HEK293 (cell line): ENCODE measurements around the gene ATRNL1.
A peak's percentile ranks its signal among the peaks of the same experiment; 100 is the strongest.
"Not testable (repeated sequence)": the region's sequence is repeated elsewhere in the genome, so short reads cannot be mapped to it uniquely, and the experiment has no call there.

Source experiments
- CTCF ChIA-PET: fragments of 350-600 bp; formaldehyde crosslinking; extraction: SDS; loops from one replicate; lab custom pipeline; 2021; ENCODE audit warnings: antibody characterized with exemption; lab: Yijun Ruan, JAX
- POLR2A ChIA-PET: fragments of 300-600 bp; formaldehyde crosslinking; extraction: SDS; loops from one replicate; lab custom pipeline; 2020; ENCODE audit warnings: antibody characterized with exemption, inconsistent platforms; lab: Yijun Ruan, JAX
- H3K27ac ChIP-seq: fragments of 200-500 bp; sonication (Bioruptor generic); 2 replicates; pipeline ENCODE4 v1.5.1; 2014; ENCODE audit warnings: low read depth, low read length, control low read depth, inconsistent platforms; ENCODE audit errors: extremely low read depth
- H3K36me3 ChIP-seq, 2 experiments: fragments of 200-500 bp in 1 of 2; sonication (Bioruptor generic) in 1 of 2; 1 replicate in 1 of 2; 2 replicates in 1 of 2; pipeline ENCODE4 v1.5.1; 2014 to 2017; ENCODE audit warnings: inconsistent platforms in 2 of 2, low read length in 2 of 2; ENCODE audit not compliant: control insufficient read depth in 2 of 2, insufficient read depth in 1 of 2
- H3K4me1 ChIP-seq: fragments of 200-500 bp; sonication (Bioruptor generic); 2 replicates; pipeline ENCODE4 v1.5.1; 2014; ENCODE audit warnings: mild to moderate bottlenecking, low read length, inconsistent platforms; ENCODE audit not compliant: control insufficient read depth, insufficient read depth
- H3K4me3 ChIP-seq: 2 replicates; pipeline ENCODE4 v1.5.1; 2011; ENCODE audit warnings: low read depth, mild to moderate bottlenecking, control low read depth, low read length, moderate library complexity
- H3K9me3 ChIP-seq: fragments of 200-500 bp; sonication (Bioruptor generic); 2 replicates; pipeline ENCODE4 v1.5.1; 2014; ENCODE audit warnings: low read depth, low read length, inconsistent platforms; ENCODE audit not compliant: control insufficient read depth, insufficient read depth
- PRDM6 ChIP-seq: fragments of 450-650 bp; formaldehyde crosslinking; IDR thresholded peaks from 2 replicates; pipeline ENCODE4 v1.5.1; 2017; ENCODE audit warnings: missing biosample characterization, missing genetic modification characterization
- ZEB2 ChIP-seq: fragments of 450-650 bp; formaldehyde crosslinking; IDR thresholded peaks from 2 replicates; pipeline ENCODE4 v1.5.1; 2016; ENCODE audit warnings: missing biosample characterization, missing genetic modification characterization
- ZNF146 ChIP-seq: fragments of 450-650 bp; formaldehyde crosslinking; IDR thresholded peaks from 2 replicates; pipeline ENCODE4 v1.5.1; 2016; ENCODE audit warnings: missing biosample characterization, missing genetic modification characterization
- ZNF174 ChIP-seq: fragments of 450-650 bp; formaldehyde crosslinking; IDR thresholded peaks from 2 replicates; pipeline ENCODE4 v1.5.0; 2017; ENCODE audit warnings: missing biosample characterization, mild to moderate bottlenecking, missing genetic modification characterization
- ZNF280D ChIP-seq: fragments of 450-650 bp; formaldehyde crosslinking; IDR thresholded peaks from 2 replicates; pipeline ENCODE4 v1.5.1; 2016; ENCODE audit warnings: missing biosample characterization, missing genetic modification characterization
- ZNF311 ChIP-seq: fragments of 450-650 bp; formaldehyde crosslinking; IDR thresholded peaks from 2 replicates; pipeline ENCODE4 v1.5.1; 2017; ENCODE audit warnings: missing biosample characterization, missing genetic modification characterization, borderline replicate concordance
- ZNF558 ChIP-seq: fragments of 450-650 bp; formaldehyde crosslinking; IDR thresholded peaks from 2 replicates; pipeline ENCODE4 v1.5.1; 2016; ENCODE audit warnings: missing biosample characterization, missing genetic modification characterization
- ZNF677 ChIP-seq: fragments of 450-650 bp; IDR thresholded peaks from 2 replicates; pipeline ENCODE4 v1.5.0; 2018; ENCODE audit warnings: missing biosample characterization, mild to moderate bottlenecking, missing genetic modification characterization, moderate library complexity
- ZNF747 ChIP-seq: fragments of 450-650 bp; formaldehyde crosslinking; IDR thresholded peaks from 2 replicates; pipeline ENCODE4 v1.5.1; 2016; ENCODE audit warnings: missing biosample characterization, missing genetic modification characterization
- ZSCAN23 ChIP-seq: fragments of 450-650 bp; formaldehyde crosslinking; IDR thresholded peaks from 2 replicates; pipeline ENCODE4 v1.5.1; 2016; ENCODE audit warnings: missing biosample characterization, missing genetic modification characterization
- ZXDB ChIP-seq: fragments of 450-650 bp; formaldehyde crosslinking; IDR thresholded peaks from 2 replicates; pipeline ENCODE4 v1.5.1; 2016; ENCODE audit warnings: missing biosample characterization, missing genetic modification characterization
- TF ChIP-seq, protein P1 (sequence below): fragments of 450-650 bp; formaldehyde crosslinking; IDR thresholded peaks from 2 replicates; pipeline ENCODE4 v1.5.1; 2016; ENCODE audit warnings: missing biosample characterization, missing genetic modification characterization
- TF ChIP-seq, protein P2 (sequence below): fragments of 450-650 bp; formaldehyde crosslinking; IDR thresholded peaks from 2 replicates; pipeline ENCODE4 v1.5.1; 2016; ENCODE audit warnings: missing biosample characterization, missing genetic modification characterization

Gene ATRNL1

GRCh38 chr10:115253765-115254164 lies 160.6 kb downstream of the ATRNL1 start:
- peak; percentile 80 for TF ChIP-seq ZNF146 (tag by site-specific recombination)
- 0 out of 2 replicates have a peak, but pooled peaks have one; percentile 51 for TF ChIP-seq ZNF280D (tag by site-specific recombination)
- H3K4me1 ChIP-seq, POLR2A ChIA-PET, H3K36me3 ChIP-seq, CTCF ChIA-PET, H3K9me3 ChIP-seq, H3K27ac ChIP-seq, H3K4me3 ChIP-seq: not testable (repeated sequence)

GRCh38 chr10:115272482-115272881 lies 179.3 kb downstream of the ATRNL1 start:
- TF ChIP-seq PRDM6 (tag by site-specific recombination) (no peak), ZNF677 (peak; percentile 65; the same call in 1 of the 2 replicates), ZNF174 (tag by site-specific recombination) (no peak), ZNF747 (tag by site-specific recombination) (no peak), ZNF280D (tag by site-specific recombination) (no peak)
- TF ChIP-seq, protein P1, sequence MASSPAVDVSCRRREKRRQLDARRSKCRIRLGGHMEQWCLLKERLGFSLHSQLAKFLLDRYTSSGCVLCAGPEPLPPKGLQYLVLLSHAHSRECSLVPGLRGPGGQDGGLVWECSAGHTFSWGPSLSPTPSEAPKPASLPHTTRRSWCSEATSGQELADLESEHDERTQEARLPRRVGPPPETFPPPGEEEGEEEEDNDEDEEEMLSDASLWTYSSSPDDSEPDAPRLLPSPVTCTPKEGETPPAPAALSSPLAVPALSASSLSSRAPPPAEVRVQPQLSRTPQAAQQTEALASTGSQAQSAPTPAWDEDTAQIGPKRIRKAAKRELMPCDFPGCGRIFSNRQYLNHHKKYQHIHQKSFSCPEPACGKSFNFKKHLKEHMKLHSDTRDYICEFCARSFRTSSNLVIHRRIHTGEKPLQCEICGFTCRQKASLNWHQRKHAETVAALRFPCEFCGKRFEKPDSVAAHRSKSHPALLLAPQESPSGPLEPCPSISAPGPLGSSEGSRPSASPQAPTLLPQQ (tag by site-specific recombination), result no peak
- Histone ChIP-seq H3K4me1 (no peaks in the 10 kb centered on the region), H3K27ac (no peak overlapping the region), H3K9me3 (no peaks in the 10 kb centered on the region), H3K36me3 (no peaks in the 10 kb centered on the region), H3K4me3 (no peak overlapping the region)
- ChIA-PET CTCF (no interaction called here), POLR2A (no interaction called here)

GRCh38 chr10:115278294-115278693 lies 185.1 kb downstream of the ATRNL1 start:
- Histone ChIP-seq H3K9me3 (no peaks in the 10 kb centered on the region), H3K27ac (no peak overlapping the region), H3K4me1 (no peaks in the 10 kb centered on the region), H3K4me3 (no peak overlapping the region), H3K36me3 (no peaks in the 10 kb centered on the region)
- POLR2A ChIA-PET, result no interaction called here
- CTCF ChIA-PET, result no interaction called here
- TF ChIP-seq ZXDB (tag by site-specific recombination) (no peak), ZNF311 (tag by site-specific recombination) (no peak), ZSCAN23 (tag by site-specific recombination) (no peak), ZNF558 (tag by site-specific recombination) (no peak), ZEB2 (tag by site-specific recombination) (no peak)
- TF ChIP-seq, protein P2, sequence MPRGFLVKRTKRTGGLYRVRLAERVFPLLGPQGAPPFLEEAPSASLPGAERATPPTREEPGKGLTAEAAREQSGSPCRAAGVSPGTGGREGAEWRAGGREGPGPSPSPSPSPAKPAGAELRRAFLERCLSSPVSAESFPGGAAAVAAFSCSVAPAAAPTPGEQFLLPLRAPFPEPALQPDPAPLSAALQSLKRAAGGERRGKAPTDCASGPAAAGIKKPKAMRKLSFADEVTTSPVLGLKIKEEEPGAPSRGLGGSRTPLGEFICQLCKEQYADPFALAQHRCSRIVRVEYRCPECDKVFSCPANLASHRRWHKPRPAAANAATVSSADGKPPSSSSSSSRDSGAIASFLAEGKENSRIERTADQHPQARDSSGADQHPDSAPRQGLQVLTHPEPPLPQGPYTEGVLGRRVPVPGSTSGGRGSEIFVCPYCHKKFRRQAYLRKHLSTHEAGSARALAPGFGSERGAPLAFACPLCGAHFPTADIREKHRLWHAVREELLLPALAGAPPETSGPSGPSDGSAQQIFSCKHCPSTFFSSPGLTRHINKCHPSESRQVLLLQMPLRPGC, result no peak
